ENCODE results near the gene PHF19.

The PHF19 gene

DNA sequence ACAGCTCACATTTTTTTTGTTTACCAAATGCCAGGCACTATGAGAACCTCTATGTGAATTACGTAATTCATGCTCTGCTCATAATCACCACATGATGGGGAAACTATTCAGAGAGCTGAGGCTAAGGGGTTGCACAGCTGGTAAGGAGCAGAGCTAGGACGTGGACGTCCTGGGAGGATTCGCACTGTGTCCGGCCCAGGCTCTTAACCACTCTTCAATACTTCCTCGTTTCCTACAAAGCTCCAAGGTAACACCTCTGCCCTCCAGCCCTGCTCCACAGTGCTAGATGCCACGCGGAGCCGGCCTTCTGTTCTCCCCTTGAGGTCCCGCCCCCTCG lies 8.7 kb downstream of the PHF19 start:
- Histone ChIP-seq H3K27me3 (ENCODE audit: insufficient read depth, poor library complexity, severe bottlenecking) (no peaks in the 10 kb centered on the region), H3K4me3 (ENCODE audit: severe bottlenecking) (peak overlapping the region; percentile 18), H3K4me1 (ENCODE audit: insufficient read depth, poor library complexity, severe bottlenecking) (peaks cover 9% of the 10 kb centered on the region), H3K27ac (ENCODE audit: poor library complexity, severe bottlenecking) (peak overlapping the region; percentile 14), H3K9me3 (ENCODE audit: severe bottlenecking) (no peaks in the 10 kb centered on the region), H3K36me3 (ENCODE audit: low read depth) (peaks cover 84% of the 10 kb centered on the region)
- ATAC-seq (ENCODE audit: low read depth) (peak; percentile 20; the same call in 2 of the 3 replicates), DNase-seq (ENCODE audit: low spot score) (no peak)
- TF ChIP-seq, protein P1, sequence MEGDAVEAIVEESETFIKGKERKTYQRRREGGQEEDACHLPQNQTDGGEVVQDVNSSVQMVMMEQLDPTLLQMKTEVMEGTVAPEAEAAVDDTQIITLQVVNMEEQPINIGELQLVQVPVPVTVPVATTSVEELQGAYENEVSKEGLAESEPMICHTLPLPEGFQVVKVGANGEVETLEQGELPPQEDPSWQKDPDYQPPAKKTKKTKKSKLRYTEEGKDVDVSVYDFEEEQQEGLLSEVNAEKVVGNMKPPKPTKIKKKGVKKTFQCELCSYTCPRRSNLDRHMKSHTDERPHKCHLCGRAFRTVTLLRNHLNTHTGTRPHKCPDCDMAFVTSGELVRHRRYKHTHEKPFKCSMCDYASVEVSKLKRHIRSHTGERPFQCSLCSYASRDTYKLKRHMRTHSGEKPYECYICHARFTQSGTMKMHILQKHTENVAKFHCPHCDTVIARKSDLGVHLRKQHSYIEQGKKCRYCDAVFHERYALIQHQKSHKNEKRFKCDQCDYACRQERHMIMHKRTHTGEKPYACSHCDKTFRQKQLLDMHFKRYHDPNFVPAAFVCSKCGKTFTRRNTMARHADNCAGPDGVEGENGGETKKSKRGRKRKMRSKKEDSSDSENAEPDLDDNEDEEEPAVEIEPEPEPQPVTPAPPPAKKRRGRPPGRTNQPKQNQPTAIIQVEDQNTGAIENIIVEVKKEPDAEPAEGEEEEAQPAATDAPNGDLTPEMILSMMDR (IDR thresholded peaks at IDR 0.05; ENCODE audit: poor library complexity, severe bottlenecking): no peak

DNA sequence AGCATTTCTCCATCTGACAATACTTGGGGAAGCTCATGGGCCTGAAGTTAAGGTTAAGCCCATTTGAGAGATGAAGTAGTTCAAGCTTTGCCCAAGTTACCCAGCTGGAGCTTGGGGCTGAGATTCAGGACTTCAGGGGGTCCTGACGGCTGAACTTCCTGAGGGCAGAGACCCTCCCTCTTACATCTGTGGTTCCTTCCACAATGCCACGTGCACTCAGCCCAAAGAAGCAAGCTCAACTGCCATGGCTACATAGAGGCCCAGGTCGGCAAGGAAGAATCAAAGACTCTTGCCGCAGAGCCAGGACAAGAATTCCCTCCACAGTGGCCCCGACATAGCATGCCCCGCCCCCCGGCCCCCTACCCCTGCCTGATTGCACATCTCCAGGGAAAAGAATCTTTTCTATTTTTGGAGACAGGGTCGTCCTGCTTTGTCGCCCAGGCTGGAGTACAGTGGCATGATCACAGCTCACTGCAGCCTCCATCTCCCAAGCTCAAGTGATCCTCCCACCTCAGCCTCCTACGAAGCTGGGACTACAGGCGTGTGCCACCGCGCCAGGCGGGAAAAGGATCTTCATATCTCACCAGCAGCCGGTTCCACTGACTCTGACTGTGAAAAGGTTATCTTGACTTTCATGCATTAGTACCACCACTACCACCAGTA lies 9.2 kb downstream of the PHF19 start:
- Histone ChIP-seq H3K27ac (ENCODE audit: poor library complexity, severe bottlenecking) (peak overlapping the region; percentile 14), H3K36me3 (ENCODE audit: low read depth) (peaks cover 81% of the 10 kb centered on the region), H3K4me1 (ENCODE audit: insufficient read depth, poor library complexity, severe bottlenecking) (peaks cover 5% of the 10 kb centered on the region), H3K9me3 (ENCODE audit: severe bottlenecking) (no peaks in the 10 kb centered on the region), H3K27me3 (ENCODE audit: insufficient read depth, poor library complexity, severe bottlenecking) (no peaks in the 10 kb centered on the region), H3K4me3 (ENCODE audit: severe bottlenecking) (no peak overlapping the region)
- TF ChIP-seq, protein P1 (IDR thresholded peaks at IDR 0.05; ENCODE audit: poor library complexity, severe bottlenecking): no peak
- DNase-seq (ENCODE audit: low spot score) (no peak), ATAC-seq (ENCODE audit: low read depth) (no peak)

DNA sequence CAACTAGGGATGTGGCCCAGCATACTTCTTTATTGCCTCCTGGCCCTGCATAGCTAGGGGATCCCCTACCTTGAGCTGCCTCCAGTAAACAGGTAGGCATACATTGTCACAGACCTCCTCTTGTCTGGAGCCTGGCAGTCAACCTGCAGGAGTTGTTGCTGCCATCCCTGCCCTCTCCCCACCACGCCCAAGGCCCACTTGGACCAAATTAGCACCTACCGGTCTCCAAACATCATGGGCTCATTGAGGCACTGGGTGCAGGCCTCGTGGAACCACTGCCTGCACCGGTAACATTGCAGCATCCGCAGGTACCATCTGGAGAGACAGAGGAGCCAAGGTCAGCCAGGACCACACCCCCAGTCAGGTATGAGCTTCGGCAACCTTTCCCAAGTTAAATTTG lies 10.3 kb downstream of the PHF19 start:
- Histone ChIP-seq H3K27me3 (ENCODE audit: insufficient read depth, poor library complexity, severe bottlenecking) (no peaks in the 10 kb centered on the region), H3K9me3 (ENCODE audit: severe bottlenecking) (no peaks in the 10 kb centered on the region), H3K27ac (ENCODE audit: poor library complexity, severe bottlenecking) (no peak overlapping the region), H3K4me3 (ENCODE audit: severe bottlenecking) (no peak overlapping the region), H3K4me1 (ENCODE audit: insufficient read depth, poor library complexity, severe bottlenecking) (peaks cover 5% of the 10 kb centered on the region), H3K36me3 (ENCODE audit: low read depth) (peaks cover 82% of the 10 kb centered on the region)
- TF ChIP-seq, protein P1 (IDR thresholded peaks at IDR 0.05; ENCODE audit: poor library complexity, severe bottlenecking): no peak
- ATAC-seq (ENCODE audit: low read depth) (no peak), DNase-seq (ENCODE audit: low spot score) (no peak)

DNA sequence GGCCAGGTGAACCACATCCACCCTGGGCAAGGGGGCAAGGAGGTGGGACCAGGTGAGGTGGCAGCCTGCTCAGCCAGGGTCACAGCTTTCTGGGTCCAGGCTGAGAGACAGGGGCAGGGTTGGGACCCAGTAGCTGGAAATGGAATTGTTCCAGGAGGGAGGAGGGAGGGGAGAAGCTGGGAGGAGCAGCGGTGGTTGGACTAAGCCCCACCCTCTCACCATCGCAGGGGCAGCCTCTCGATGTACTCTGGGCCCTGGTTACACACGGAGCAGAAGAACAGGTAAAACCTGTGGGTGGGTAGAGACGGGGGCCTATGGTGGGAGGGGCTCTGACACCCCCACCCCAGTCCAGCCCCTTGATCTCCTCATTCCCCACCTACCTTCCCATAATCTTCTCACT lies 11.2 kb downstream of the PHF19 start:
- TF ChIP-seq, protein P1 (IDR thresholded peaks at IDR 0.05; ENCODE audit: poor library complexity, severe bottlenecking): no peak
- peaks cover 81% of the 10 kb centered on the region for H3K36me3 ChIP-seq (ENCODE audit: low read depth)

DNA sequence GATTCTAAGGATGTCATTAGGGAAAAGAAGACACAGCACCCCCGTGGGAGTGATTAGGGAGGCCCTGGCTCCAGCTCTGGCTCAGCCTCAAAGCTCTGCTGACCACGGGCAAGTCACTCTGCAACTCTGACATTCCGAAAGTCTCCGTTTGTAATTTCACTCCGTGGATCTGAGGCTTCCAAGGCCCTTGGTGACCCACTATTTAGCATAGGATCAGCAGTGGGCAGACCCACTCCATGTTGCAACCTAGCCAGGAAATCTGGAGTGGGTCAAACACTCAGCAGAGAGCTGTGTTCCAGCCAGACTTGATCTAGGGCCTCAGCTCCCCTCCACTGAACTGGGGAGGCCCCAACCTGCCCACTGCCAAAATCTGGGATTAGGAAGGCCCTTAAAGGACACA lies 11.8 kb downstream of the PHF19 start:
- Histone ChIP-seq H3K4me1 (ENCODE audit: insufficient read depth, poor library complexity, severe bottlenecking) (peaks cover 5% of the 10 kb centered on the region), H3K4me3 (ENCODE audit: severe bottlenecking) (no peak overlapping the region), H3K27ac (ENCODE audit: poor library complexity, severe bottlenecking) (no peak overlapping the region), H3K27me3 (ENCODE audit: insufficient read depth, poor library complexity, severe bottlenecking) (no peaks in the 10 kb centered on the region), H3K9me3 (ENCODE audit: severe bottlenecking) (no peaks in the 10 kb centered on the region), H3K36me3 (ENCODE audit: low read depth) (peaks cover 83% of the 10 kb centered on the region)
- TF ChIP-seq, protein P1 (IDR thresholded peaks at IDR 0.05; ENCODE audit: poor library complexity, severe bottlenecking): no peak
- DNase-seq (ENCODE audit: low spot score) (no peak), ATAC-seq (ENCODE audit: low read depth) (no peak)

More for the DNA sequence above, 11.2 kb downstream of the PHF19 start:
- no peak for DNase-seq (ENCODE audit: low spot score)
- Histone ChIP-seq H3K27me3 (ENCODE audit: insufficient read depth, poor library complexity, severe bottlenecking) (no peaks in the 10 kb centered on the region), H3K9me3 (ENCODE audit: severe bottlenecking) (no peaks in the 10 kb centered on the region), H3K4me3 (ENCODE audit: severe bottlenecking) (no peak overlapping the region), H3K27ac (ENCODE audit: poor library complexity, severe bottlenecking) (no peak overlapping the region), H3K4me1 (ENCODE audit: insufficient read depth, poor library complexity, severe bottlenecking) (peaks cover 5% of the 10 kb centered on the region)
- ATAC-seq (ENCODE audit: low read depth): no peak
